ENCODE data around the gene ARHGAP24. TPM values are rescaled to one million over a fixed set of nuclear protein-coding genes. Genes with fewer than 3 reads are reported as not detected.

Gene ARHGAP24
- total RNA-seq, 1 donor from 2014 or later: 10.9 TPM

GRCh38 chr4:85431156-85431555, 43.8 kb upstream of the ARHGAP24 start:
- Mint-ChIP-seq H3K4me3 (no peak overlapping the region), H3K27me3 (peaks cover 4% of the 10 kb centered on the region)
- TF ChIP-seq, protein P1, sequence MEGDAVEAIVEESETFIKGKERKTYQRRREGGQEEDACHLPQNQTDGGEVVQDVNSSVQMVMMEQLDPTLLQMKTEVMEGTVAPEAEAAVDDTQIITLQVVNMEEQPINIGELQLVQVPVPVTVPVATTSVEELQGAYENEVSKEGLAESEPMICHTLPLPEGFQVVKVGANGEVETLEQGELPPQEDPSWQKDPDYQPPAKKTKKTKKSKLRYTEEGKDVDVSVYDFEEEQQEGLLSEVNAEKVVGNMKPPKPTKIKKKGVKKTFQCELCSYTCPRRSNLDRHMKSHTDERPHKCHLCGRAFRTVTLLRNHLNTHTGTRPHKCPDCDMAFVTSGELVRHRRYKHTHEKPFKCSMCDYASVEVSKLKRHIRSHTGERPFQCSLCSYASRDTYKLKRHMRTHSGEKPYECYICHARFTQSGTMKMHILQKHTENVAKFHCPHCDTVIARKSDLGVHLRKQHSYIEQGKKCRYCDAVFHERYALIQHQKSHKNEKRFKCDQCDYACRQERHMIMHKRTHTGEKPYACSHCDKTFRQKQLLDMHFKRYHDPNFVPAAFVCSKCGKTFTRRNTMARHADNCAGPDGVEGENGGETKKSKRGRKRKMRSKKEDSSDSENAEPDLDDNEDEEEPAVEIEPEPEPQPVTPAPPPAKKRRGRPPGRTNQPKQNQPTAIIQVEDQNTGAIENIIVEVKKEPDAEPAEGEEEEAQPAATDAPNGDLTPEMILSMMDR (conservative IDR thresholded peaks at IDR 0.05): no peak

DNA sequence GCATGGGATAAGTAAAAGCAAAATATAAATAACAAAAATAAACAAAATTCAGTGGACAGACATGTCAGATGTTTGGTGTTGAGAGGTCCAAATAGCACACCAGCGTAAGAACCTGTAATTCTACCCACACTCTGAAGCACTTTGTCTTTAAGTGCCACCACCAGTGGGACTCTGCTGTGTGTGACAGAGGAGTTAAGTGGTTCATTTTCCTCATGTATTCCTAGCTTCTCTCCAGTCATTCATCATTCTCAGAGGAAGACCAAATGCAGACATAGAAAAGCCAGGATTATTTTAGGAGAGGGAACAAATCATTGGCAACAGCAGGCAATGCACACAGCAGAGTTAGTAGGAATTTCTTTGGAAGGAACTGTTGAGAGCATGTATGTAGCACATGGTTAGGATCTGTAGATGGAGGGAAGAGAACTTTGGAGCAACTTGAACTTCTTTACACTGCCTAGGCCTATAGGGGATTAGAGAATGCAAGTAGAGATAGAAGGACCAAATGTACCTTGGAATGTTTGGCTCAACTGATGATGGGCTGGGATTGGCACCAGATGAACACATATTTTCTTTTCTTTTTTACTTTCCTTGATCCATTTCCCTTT, 43.0 kb upstream of the ARHGAP24 start:
- DNase-seq (ENCODE audit: extremely low spot score, unreplicated experiment): no peak
- H3K36me3 Mint-ChIP-seq: no peaks in the 10 kb centered on the region
- no peak overlapping the region for H3K4me3 Mint-ChIP-seq
- H3K4me1 Mint-ChIP-seq (ENCODE audit: unreplicated experiment): peaks cover 5% of the 10 kb centered on the region
- TF ChIP-seq, protein P1 (conservative IDR thresholded peaks at IDR 0.05): no peak
- H3K9me3 Mint-ChIP-seq: no peaks in the 10 kb centered on the region
- no peak overlapping the region for H3K27ac Mint-ChIP-seq
- H3K27me3 Mint-ChIP-seq: peaks cover 4% of the 10 kb centered on the region

More at GRCh38 chr4:85431156-85431555, 43.8 kb upstream of the ARHGAP24 start:
- Mint-ChIP-seq H3K4me1 (ENCODE audit: unreplicated experiment) (peaks cover 5% of the 10 kb centered on the region), H3K36me3 (no peaks in the 10 kb centered on the region), H3K9me3 (no peaks in the 10 kb centered on the region), H3K27ac (no peak overlapping the region)
- no peak for DNase-seq (ENCODE audit: extremely low spot score, unreplicated experiment)

DNA sequence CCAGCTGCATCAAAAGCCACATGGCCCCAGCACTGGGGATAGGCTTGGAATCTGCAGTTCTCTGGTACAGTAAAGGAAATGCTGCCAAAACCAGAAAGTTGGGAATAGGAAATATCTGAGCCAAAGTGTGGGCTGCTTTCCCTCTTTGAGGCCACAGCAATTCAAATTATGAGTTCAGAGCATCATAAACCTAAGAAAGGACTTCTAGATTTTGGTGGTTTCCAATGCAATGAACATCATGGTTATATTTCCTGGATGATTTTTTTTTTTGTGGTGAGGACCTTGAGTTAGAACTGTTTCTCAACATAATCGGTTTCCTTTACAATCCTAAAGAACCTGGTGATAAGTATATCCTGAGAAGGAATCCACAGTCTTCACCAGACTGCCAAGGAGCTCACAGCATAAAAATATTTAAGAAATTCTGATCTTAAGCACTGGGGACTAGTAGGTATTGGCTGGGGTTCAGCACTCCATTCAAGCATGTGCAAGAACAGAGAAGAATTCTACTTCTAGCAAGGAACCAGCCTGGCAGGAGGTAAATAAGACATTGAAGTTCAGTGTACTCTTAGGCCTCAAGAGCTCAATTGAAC, 29.8 kb upstream of the ARHGAP24 start:
- no peak overlapping the region for H3K27ac Mint-ChIP-seq
- no peaks in the 10 kb centered on the region for H3K27me3 Mint-ChIP-seq
- no peaks in the 10 kb centered on the region for H3K9me3 Mint-ChIP-seq
- no peak overlapping the region for H3K4me3 Mint-ChIP-seq
- H3K36me3 Mint-ChIP-seq: no peaks in the 10 kb centered on the region
- DNase-seq (ENCODE audit: extremely low spot score, unreplicated experiment): no peak
- TF ChIP-seq, protein P1 (conservative IDR thresholded peaks at IDR 0.05): no peak
- peaks cover 7% of the 10 kb centered on the region for H3K4me1 Mint-ChIP-seq (ENCODE audit: unreplicated experiment)

- no peaks in the 10 kb centered on the region for H3K9me3 Mint-ChIP-seq
- no peak overlapping the region for H3K4me3 Mint-ChIP-seq
- peaks cover 7% of the 10 kb centered on the region for H3K4me1 Mint-ChIP-seq (ENCODE audit: unreplicated experiment)
- TF ChIP-seq, protein P1 (conservative IDR thresholded peaks at IDR 0.05): no peak
- H3K36me3 Mint-ChIP-seq: no peaks in the 10 kb centered on the region
- no peak overlapping the region for H3K27ac Mint-ChIP-seq
- no peak for DNase-seq (ENCODE audit: extremely low spot score, unreplicated experiment)
- H3K27me3 Mint-ChIP-seq: no peaks in the 10 kb centered on the region
Measured at GRCh38 chr4:85446141-85446861, 28.6 kb upstream of the ARHGAP24 start.

DNA sequence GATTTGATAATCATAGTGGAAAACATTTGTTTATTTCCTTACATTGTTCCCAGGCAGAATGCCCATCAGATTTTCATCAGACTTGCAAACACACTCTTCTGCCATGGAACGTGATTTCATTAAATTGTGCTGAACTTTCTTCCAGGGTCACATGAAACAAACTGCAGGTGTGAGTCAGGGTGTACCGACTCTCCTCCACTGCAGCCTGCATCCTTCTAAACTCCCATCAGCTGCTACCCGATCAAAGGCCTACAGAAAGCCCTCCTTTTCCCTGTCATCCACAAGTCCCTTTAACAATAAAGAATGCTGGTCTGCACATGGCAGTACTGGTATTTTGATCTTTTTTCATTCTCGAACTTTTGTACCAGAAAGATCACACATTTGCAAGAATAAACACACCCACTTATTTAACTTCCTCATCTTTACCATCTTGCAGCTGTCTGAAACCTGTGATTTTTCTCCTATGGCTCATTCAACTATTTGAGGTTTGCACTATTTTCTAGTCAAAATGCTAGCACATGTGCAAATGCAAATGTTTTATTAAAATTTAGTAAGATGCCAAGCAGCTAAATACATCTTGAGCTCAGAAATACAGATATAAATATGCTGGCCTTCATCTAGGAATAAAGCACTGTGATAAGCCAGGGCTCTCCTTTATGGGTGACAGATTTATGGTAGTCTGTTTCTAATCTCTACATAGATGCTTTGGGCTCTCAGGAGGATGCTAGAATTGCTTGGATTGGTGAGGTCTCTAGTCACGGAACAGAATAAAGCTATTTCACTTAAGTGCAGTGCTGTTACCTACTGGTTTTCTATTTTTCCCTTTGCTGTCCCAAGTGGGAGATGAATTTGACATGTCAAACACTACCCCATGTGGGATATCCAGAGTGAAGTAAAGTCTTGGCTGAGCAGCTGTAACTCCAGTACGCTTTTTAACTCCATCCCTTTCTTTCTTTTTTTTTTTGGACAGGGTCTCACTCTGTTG, 25.8 kb upstream of the ARHGAP24 start:
- H3K9me3 Mint-ChIP-seq: no peaks in the 10 kb centered on the region
- no peak overlapping the region for H3K27ac Mint-ChIP-seq
- H3K4me3 Mint-ChIP-seq: no peak overlapping the region
- H3K4me1 Mint-ChIP-seq (ENCODE audit: unreplicated experiment): peaks cover 12% of the 10 kb centered on the region
- no peaks in the 10 kb centered on the region for H3K27me3 Mint-ChIP-seq
- DNase-seq (ENCODE audit: extremely low spot score, unreplicated experiment): no peak
- no peaks in the 10 kb centered on the region for H3K36me3 Mint-ChIP-seq
- TF ChIP-seq, protein P1 (conservative IDR thresholded peaks at IDR 0.05): no peak

Data from type B pancreatic cell (in vitro differentiated cells).